H1 (cell line): ENCODE data around the gene DPY19L2. TPM values are rescaled to one million over a fixed set of nuclear protein-coding genes. Genes with fewer than 3 reads are reported as not detected.

Source experiments
- CTCF ChIA-PET: fragments of 300-600 bp; sonication (Branson Sonifier 250); formaldehyde crosslinking; loops from one replicate; lab custom pipeline; 2021; ENCODE audit not compliant: partially characterized antibody; lab: Charles Lee
- POLR2A ChIA-PET: fragments of 300-600 bp; sonication (Branson Sonifier 250); formaldehyde crosslinking; loops from one replicate; lab custom pipeline; 2021; ENCODE audit warnings: inconsistent platforms; ENCODE audit not compliant: partially characterized antibody; lab: Charles Lee
- DNase-seq, 2 experiments: peaks; one replicate each; pipeline versions ENCODE4 v3.0.0 to v3.0.0-alpha.2; 2010 to 2022; ENCODE audit warnings: low spot score in 2 of 2, low read depth in 1 of 2, mixed read lengths in 1 of 2
- FAIRE-seq: peaks from 2 replicates; lab custom pipeline; 2011; peaks lifted over from hg19 to GRCh38; lab: Jason Lieb, UNC
- H2AFZ ChIP-seq: 2 replicates; pipeline ENCODE4 v1.8.1; 2012; ENCODE audit warnings: low read length, inconsistent platforms
- H2AK5ac ChIP-seq: 2 replicates; pipeline ENCODE4 v1.6.1; 2013; ENCODE audit warnings: low read depth, low read length
- H2BK120ac ChIP-seq: replicated peaks from 2 replicates; pipeline ENCODE3; 2013; ENCODE audit warnings: low read depth, low read length, inconsistent platforms
- H2BK12ac ChIP-seq: 2 replicates; pipeline ENCODE4 v1.6.1; 2013; ENCODE audit warnings: low read depth, low read length
- H2BK15ac ChIP-seq: 2 replicates; pipeline ENCODE4 v1.6.1; 2013; ENCODE audit warnings: low read length
- H2BK20ac ChIP-seq: 2 replicates; pipeline ENCODE4 v1.6.1; 2013; ENCODE audit warnings: low read length
- H2BK5ac ChIP-seq: 2 replicates; pipeline ENCODE4 v1.6.1; 2013; ENCODE audit warnings: low read depth, low read length
- H3K14ac ChIP-seq: 2 replicates; pipeline ENCODE4 v1.6.1; 2013; ENCODE audit warnings: inconsistent platforms; ENCODE audit not compliant: insufficient read length
- H3K18ac ChIP-seq: 2 replicates; pipeline ENCODE4 v1.6.1; 2013; ENCODE audit warnings: low read length; ENCODE audit errors: extremely low read depth
- H3K23ac ChIP-seq: 2 replicates; pipeline ENCODE4 v1.6.1; 2013; ENCODE audit warnings: inconsistent platforms; ENCODE audit not compliant: insufficient read length
- H3K23me2 ChIP-seq: 2 replicates; pipeline ENCODE4 v1.6.1; 2013; ENCODE audit warnings: low read depth, low read length
- H3K27ac ChIP-seq: 2 replicates; pipeline ENCODE4 v1.6.1; 2011; ENCODE audit warnings: low read depth, low read length, inconsistent platforms
- H3K27me3 ChIP-seq, 4 experiments: replicated peaks in 1 of 4; 1 replicate in 1 of 4; 2 replicates in 3 of 4; pipeline versions ENCODE4 v1.6.1 to v1.8.1; 2011 to 2013; ENCODE audit warnings: low read length in 3 of 4, mild to moderate bottlenecking in 3 of 4, inconsistent platforms in 2 of 4, mixed read lengths in 2 of 4, moderate library complexity in 1 of 4; ENCODE audit not compliant: control insufficient read depth in 3 of 4, insufficient read depth in 3 of 4; ENCODE audit errors: extremely low read depth in 1 of 4
- H3K36me3 ChIP-seq, 4 experiments: 2 replicates each; pipeline versions ENCODE4 v1.6.1 to v1.8.1; 2011 to 2013; ENCODE audit warnings: mild to moderate bottlenecking in 4 of 4, low read length in 3 of 4, moderate library complexity in 2 of 4, control low read depth in 1 of 4, inconsistent platforms in 1 of 4; ENCODE audit not compliant: insufficient read depth in 4 of 4, control insufficient read depth in 2 of 4
- H3K4ac ChIP-seq: replicated peaks from 2 replicates; pipeline ENCODE3; 2013; ENCODE audit warnings: low read length, low read depth, mixed read lengths, inconsistent platforms; ENCODE audit not compliant: insufficient read length
- H3K4me1 ChIP-seq, 4 experiments: replicated peaks in 1 of 4; 1 replicate in 1 of 4; 2 replicates in 3 of 4; pipeline versions ENCODE4 v1.6.1 to v1.8.1; 2011 to 2013; ENCODE audit warnings: low read length in 3 of 4, inconsistent platforms in 2 of 4, mixed read lengths in 1 of 4; ENCODE audit not compliant: insufficient read depth in 4 of 4, control insufficient read depth in 3 of 4
- H3K4me2 ChIP-seq, 2 experiments: 2 replicates each; pipeline versions ENCODE4 v1.6.1 to v1.8.1; 2011 to 2013; ENCODE audit warnings: low read depth in 2 of 2, low read length in 2 of 2, control low read depth in 1 of 2, inconsistent platforms in 1 of 2, mild to moderate bottlenecking in 1 of 2; ENCODE audit not compliant: insufficient read depth in 1 of 2
- H3K4me3 ChIP-seq, 4 experiments: fragments of 200-600, 300-600 bp in 1 of 4; sonication (generic), shearing (Covaris generic), sonication (Bioruptor Twin) in 1 of 4; 2 replicates each; pipeline versions ENCODE4 v1.5.1 to v1.8.1; 2011 to 2016; ENCODE audit warnings: low read length in 4 of 4, low read depth in 3 of 4, control low read depth in 2 of 4, inconsistent platforms in 2 of 4, mild to moderate bottlenecking in 2 of 4, mixed read lengths in 1 of 4, moderate library complexity in 1 of 4; ENCODE audit not compliant: insufficient read depth in 2 of 4; ENCODE audit errors: extremely low read depth in 1 of 4
- H3K56ac ChIP-seq: replicated peaks from 2 replicates; pipeline ENCODE3; 2013; ENCODE audit warnings: low read depth, mild to moderate bottlenecking, mixed read lengths, low read length, inconsistent platforms; ENCODE audit not compliant: insufficient read length
- H3K79me1 ChIP-seq: 2 replicates; pipeline ENCODE4 v1.6.1; 2013; ENCODE audit warnings: low read depth, low read length, control low read depth
- H3K79me2 ChIP-seq, 2 experiments: 2 replicates each; pipeline versions ENCODE4 v1.6.1 to v1.8.1; 2012 to 2013; ENCODE audit warnings: low read length in 2 of 2, mild to moderate bottlenecking in 2 of 2, inconsistent platforms in 1 of 2; ENCODE audit not compliant: insufficient read depth in 2 of 2, control insufficient read depth in 1 of 2
- H3K9ac ChIP-seq, 4 experiments: replicated peaks in 1 of 4; 1 replicate in 1 of 4; 2 replicates in 3 of 4; pipeline versions ENCODE4 v1.6.1 to v1.8.1; 2011 to 2013; ENCODE audit warnings: low read depth in 3 of 4, low read length in 3 of 4, control low read depth in 2 of 4, mild to moderate bottlenecking in 2 of 4, moderate library complexity in 2 of 4, inconsistent platforms in 1 of 4; ENCODE audit errors: extremely low read depth in 1 of 4
- H3K9me3 ChIP-seq, 2 experiments: 2 replicates each; pipeline versions ENCODE4 v1.6.1 to v1.8.1; 2012 to 2013; ENCODE audit warnings: mild to moderate bottlenecking in 2 of 2, moderate library complexity in 2 of 2, control low read depth in 1 of 2, inconsistent platforms in 1 of 2, low read depth in 1 of 2, low read length in 1 of 2, mixed read lengths in 1 of 2; ENCODE audit not compliant: insufficient read depth in 2 of 2
- H4K20me1 ChIP-seq, 2 experiments: replicated peaks in 1 of 2; 2 replicates each; pipeline versions ENCODE3 to v1.8.1; 2011 to 2013; ENCODE audit warnings: inconsistent platforms in 2 of 2, low read length in 2 of 2, mild to moderate bottlenecking in 1 of 2; ENCODE audit not compliant: insufficient read depth in 2 of 2, control insufficient read depth in 1 of 2
- H4K5ac ChIP-seq: 2 replicates; pipeline ENCODE4 v1.6.1; 2013; ENCODE audit warnings: low read length, low read depth, mixed read lengths, inconsistent platforms; ENCODE audit not compliant: insufficient read length
- H4K8ac ChIP-seq: 2 replicates; pipeline ENCODE4 v1.8.0; 2013; ENCODE audit warnings: mild to moderate bottlenecking, moderate library complexity, low read length, inconsistent platforms; ENCODE audit not compliant: insufficient read depth; ENCODE audit errors: extremely low read depth
- H4K91ac ChIP-seq: replicated peaks from 2 replicates; pipeline ENCODE3; 2013; ENCODE audit warnings: low read length, mixed read lengths, inconsistent platforms; ENCODE audit not compliant: insufficient read length
- TEAD4 ChIP-seq: IDR thresholded peaks from 2 replicates; pipeline ENCODE4 v1.6.1; 2012; ENCODE audit warnings: low read depth, low read length, inconsistent platforms, mixed read lengths
- WGBS, 2 experiments: shearing (Covaris generic) in 1 of 2; methylation state at CpG; one replicate each; pipeline versions ENCODE4 v1.1.6 to v1.1.7; 2013 to 2015; ENCODE audit warnings: low lambda C conversion rate in 2 of 2, mixed read lengths in 2 of 2, inconsistent platforms in 1 of 2, low coverage in 1 of 2, missing lambda C conversion rate in 1 of 2; ENCODE audit not compliant: insufficient replicate concordance in 2 of 2, insufficient coverage in 1 of 2, insufficient read length in 1 of 2; ENCODE audit errors: extremely low coverage in 1 of 2, missing lambda C conversion rate in 1 of 2; 5-methylcytosine and 5-hydroxymethylcytosine counted together
- polyA plus RNA-seq, 7 experiments: library from polyadenylated mRNA; depleted of rRNA in 3 of 7; stranded (reverse) in 5 of 7; unstranded in 2 of 7; fragments of >200 nt in 5 of 7; fragments of 200-250 nt in 2 of 7; gene quantifications; 1 replicate in 5 of 7; 2 replicates in 1 of 7; 4 replicates in 1 of 7; pipeline versions ENCODE4 v1.2.1 to v1.2.3, GENCODE V29; 2011 to 2013; ENCODE audit warnings: missing spikeins in 2 of 7, mixed read lengths in 2 of 7
- total RNA-seq: library from RNA; stranded (reverse); fragmentation: NEBNext Ultra II Directional; extraction: Animal tissue kit (Norgen Biotek cat#: 25700); gene quantifications from 2 replicates; pipeline ENCODE4 v1.2.1, GENCODE V29; 2021
- TF ChIP-seq, protein P1 (sequence below): IDR thresholded peaks from 2 replicates; pipeline ENCODE4 v1.6.1; 2012; ENCODE audit warnings: low read length, inconsistent platforms

DPY19L2 gene
- total and polyA plus RNA-seq, 2 of the 8 experiments (the other 6 are each of a cell fraction or from before 2014, with no cell fraction given) = 2.2 to 3.3 TPM

DNA sequence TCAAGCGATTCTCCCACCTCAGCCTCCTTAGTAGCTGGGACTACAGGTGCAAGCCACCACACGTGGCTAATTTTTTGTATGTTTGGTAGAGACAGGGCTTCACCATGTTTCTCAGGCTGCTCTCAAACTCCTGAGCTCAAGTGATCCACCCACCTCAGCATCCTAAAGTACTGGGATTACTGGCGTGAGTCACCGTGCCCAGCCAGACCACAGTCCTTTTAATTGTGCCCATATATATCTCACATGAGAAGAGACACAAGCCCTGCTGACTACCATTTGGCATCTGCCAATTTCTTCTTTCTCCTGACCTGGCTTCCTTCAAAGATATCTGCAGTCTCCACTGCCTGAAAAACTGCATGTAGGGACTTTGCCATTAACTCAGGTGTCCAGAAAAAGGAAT is 142.5 kb downstream of the DPY19L2 start:
- Histone ChIP-seq H3K56ac (no peak overlapping the region), H3K79me1 (no peaks in the 10 kb centered on the region), H2AK5ac (no peak overlapping the region), H2BK15ac (no peak overlapping the region), H2BK12ac (no peak overlapping the region), H4K8ac (no peak overlapping the region), H2AFZ (no peak overlapping the region), H3K4me1 (no peaks in the 10 kb centered on the region), H3K36me3 (no peaks in the 10 kb centered on the region), H3K23ac (no peak overlapping the region), H4K20me1 (no peaks in the 10 kb centered on the region), H3K4ac (no peak overlapping the region), H4K5ac (no peak overlapping the region), H3K14ac (no peak overlapping the region), H3K27ac (no peak overlapping the region), H2BK5ac (no peak overlapping the region), H3K4me3 (no peak overlapping the region), H3K9ac (no peak overlapping the region), H2BK120ac (no peak overlapping the region), H3K23me2 (no peaks in the 10 kb centered on the region), H3K4me2 (no peak overlapping the region), H3K9me3 (no peaks in the 10 kb centered on the region), H3K18ac (no peak overlapping the region), H3K79me2 (no peaks in the 10 kb centered on the region), H3K27me3 (no peaks in the 10 kb centered on the region), H4K91ac (no peak overlapping the region), H2BK20ac (no peak overlapping the region)
- 94% methylated on average over 4 of the region's 4 CpGs; no CpG with 5 or more reads in 1 of the 2 experiments for WGBS, 2 experiments
- ChIA-PET CTCF (interaction anchor here (0.8 kb wide), 1 partner anchor 11 kb away, joined by 3 read pairs; no protein-coding TSS in a partner anchor), POLR2A (no interaction called here)
- DNase-seq (no peak), FAIRE-seq (no peak)
- no peak for TF ChIP-seq TEAD4
- TF ChIP-seq, protein P1, sequence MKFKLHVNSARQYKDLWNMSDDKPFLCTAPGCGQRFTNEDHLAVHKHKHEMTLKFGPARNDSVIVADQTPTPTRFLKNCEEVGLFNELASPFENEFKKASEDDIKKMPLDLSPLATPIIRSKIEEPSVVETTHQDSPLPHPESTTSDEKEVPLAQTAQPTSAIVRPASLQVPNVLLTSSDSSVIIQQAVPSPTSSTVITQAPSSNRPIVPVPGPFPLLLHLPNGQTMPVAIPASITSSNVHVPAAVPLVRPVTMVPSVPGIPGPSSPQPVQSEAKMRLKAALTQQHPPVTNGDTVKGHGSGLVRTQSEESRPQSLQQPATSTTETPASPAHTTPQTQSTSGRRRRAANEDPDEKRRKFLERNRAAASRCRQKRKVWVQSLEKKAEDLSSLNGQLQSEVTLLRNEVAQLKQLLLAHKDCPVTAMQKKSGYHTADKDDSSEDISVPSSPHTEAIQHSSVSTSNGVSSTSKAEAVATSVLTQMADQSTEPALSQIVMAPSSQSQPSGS = no peak
